Measurements from ENCODE around the gene FNTB.

Gene FNTB

GRCh38 chr14:64983439-64984310 is 3.0 kb upstream of the FNTB start:
- DNase-seq: no peak

- no peak for DNase-seq
Measured at GRCh38 chr14:64987438-64987767, 708 bp downstream of the FNTB start.

- no peak for DNase-seq
Measured at GRCh38 chr14:64990296-64990695, 3.6 kb downstream of the FNTB start.

- no peak for DNase-seq
Measured at GRCh38 chr14:64990939-64991338, 4.2 kb downstream of the FNTB start.

GRCh38 chr14:64992328-64992885 is 5.7 kb downstream of the FNTB start:
- no peak for DNase-seq

- DNase-seq: no peak
Measured at GRCh38 chr14:64993266-64993930, 6.7 kb downstream of the FNTB start.

- DNase-seq: no peak
Measured at GRCh38 chr14:64994540-64994939, 7.8 kb downstream of the FNTB start.

- DNase-seq: no peak
Measured at GRCh38 chr14:64995291-64995690, 8.6 kb downstream of the FNTB start.

GRCh38 chr14:64997108-64997794 is 10.6 kb downstream of the FNTB start:
- no peak for DNase-seq

- no peak for DNase-seq
Measured at GRCh38 chr14:64998455-64998931, 11.8 kb downstream of the FNTB start.

- DNase-seq: no peak
Measured at GRCh38 chr14:65000898-65001591, 14.3 kb downstream of the FNTB start.

GRCh38 chr14:65001723-65002122 is 15.0 kb downstream of the FNTB start:
- DNase-seq: no peak

- no peak for DNase-seq
Measured at GRCh38 chr14:65002586-65003210, 16.0 kb downstream of the FNTB start.

- DNase-seq: no peak
Measured at GRCh38 chr14:65003394-65003793, 16.7 kb downstream of the FNTB start.

GRCh38 chr14:65006261-65006721 is 19.6 kb downstream of the FNTB start:
- DNase-seq: no peak

- no peak for DNase-seq
Measured at GRCh38 chr14:65007202-65007601, 20.5 kb downstream of the FNTB start.

GRCh38 chr14:65010211-65010931 is 23.7 kb downstream of the FNTB start:
- DNase-seq: no peak

- DNase-seq: no peak
Measured at GRCh38 chr14:65011538-65011937, 24.8 kb downstream of the FNTB start.

GRCh38 chr14:65012353-65012752 is 25.7 kb downstream of the FNTB start:
- no peak for DNase-seq

- DNase-seq: no peak
Measured at GRCh38 chr14:65015391-65015790, 28.7 kb downstream of the FNTB start.

- no peak for DNase-seq
Measured at GRCh38 chr14:65016471-65016870, 29.8 kb downstream of the FNTB start.

Measured in cortex of kidney (tissue), 1 donor.